Bronchial epithelial cell (primary cell): Measurements from ENCODE around the gene AKAP6. TPM values are rescaled to one million over a fixed set of nuclear protein-coding genes. Genes with fewer than 3 reads are reported as not detected.

ENCODE experiments used
- DNase-seq: peaks from one replicate; pipeline ENCODE4 v3.0.0-alpha.2; 2010; ENCODE audit warnings: low read depth
- FAIRE-seq: peaks from 2 replicates; lab custom pipeline; 2011; peaks lifted over from hg19 to GRCh38; lab: Jason Lieb, UNC
- H3K27me3 ChIP-seq: 2 replicates; pipeline ENCODE4 v1.5.1; 2011; ENCODE audit warnings: low read length; ENCODE audit not compliant: control insufficient read depth, insufficient read depth
- H3K36me3 ChIP-seq: 2 replicates; pipeline ENCODE4 v1.5.1; 2011; ENCODE audit warnings: low read length; ENCODE audit not compliant: control insufficient read depth, insufficient read depth
- H3K4me3 ChIP-seq: 2 replicates; pipeline ENCODE4 v1.5.1; 2011; ENCODE audit warnings: mild to moderate bottlenecking, low read depth, low read length, control low read depth
- CTCF ChIP-seq: IDR thresholded peaks from 2 replicates; pipeline ENCODE4 v1.5.1; 2011; ENCODE audit warnings: mild to moderate bottlenecking, moderate library complexity, low read length, control low read depth, inconsistent platforms; ENCODE audit not compliant: insufficient read depth, severe bottlenecking
- total RNA-seq: library from RNA; depleted of rRNA; stranded (reverse); fragments of >200 nt; gene quantifications from 2 replicates; pipeline ENCODE4 v1.2.1, GENCODE V29; 2014

The AKAP6 gene
- total RNA-seq, 1 donor from 2014 or later = 4.2 TPM

GRCh38 chr14:32883188-32883587 is 554.1 kb downstream of the AKAP6 start:
- DNase-seq (no peak), FAIRE-seq (no peak)
- no peak overlapping the region for H3K4me3 ChIP-seq
- no peaks in the 10 kb centered on the region for H3K36me3 ChIP-seq
- no peak for TF ChIP-seq CTCF
- H3K27me3 ChIP-seq = no peaks in the 10 kb centered on the region

Other genes starting within 250 kb of the AKAP6 start
- not detected in 2 replicates for gene RNU6-7, start 127.3 kb upstream of the AKAP6 start, total RNA-seq
- gene RNU6-8, start 126.0 kb upstream of the AKAP6 start, total RNA-seq = not detected in 2 replicates